Inflammatory macrophage treated with lipopolysaccharide for 4 hours (primary cell): ENCODE data around the gene GARS1.

Experiments used
- DNase-seq: peaks from one replicate; pipeline ENCODE4 v3.0.0-alpha.2; 2020

Gene GARS1

GRCh38 chr7:30682212-30683083, 87.8 kb downstream of the GARS1 start, which contains the start of gene CRHR2:
Gene CRHR2, minus strand, starts transcription at chr7:30682456. Its CDS starts 176 bp downstream, at chr7:30682280.
- no peak for DNase-seq

GRCh38 chr7:30683306-30683705, 88.6 kb downstream of the GARS1 start:
- DNase-seq = no peak
